ENCODE results near the gene EGFLAM. TPM values are rescaled to one million over a fixed set of nuclear protein-coding genes. Genes with fewer than 3 reads are reported as not detected.

EGFLAM gene
- total and polyA plus RNA-seq, 11 donors, result 4.7 to 19.4 (median 8.0) TPM

GRCh38 chr5:38292228-38292627 lies 33.9 kb downstream of the EGFLAM start:
- intact Hi-C loops (cut with DNase I), result no loop called here
- Histone ChIP-seq H3K4me3 (no peak overlapping the region), H3K9me3 (no peaks in the 10 kb centered on the region), H3K4me1 (no peaks in the 10 kb centered on the region), H3K36me3 (no peaks in the 10 kb centered on the region), H3K27ac (no peak overlapping the region), H3K27me3 (peaks cover 0 to 14% (median 0%) of the 10 kb centered on the region in 9 donors)
- TF ChIP-seq CTCF (IDR thresholded peaks at IDR 0.05), result no peak
- TF ChIP-seq POLR2A (IDR thresholded peaks at IDR 0.05), result no peak
- no peak for DNase-seq
- WGBS, 4 donors, result 78 to 86% (median 82%) methylated on average over 3 of the region's 3 CpGs
- ATAC-seq, result no peak

- WGBS, 4 donors, result 84 to 90% (median 88%) methylated on average over 2 of the region's 2 CpGs
- ATAC-seq, result no peak
- Histone ChIP-seq H3K27ac (no peak overlapping the region), H3K36me3 (no peaks in the 10 kb centered on the region), H3K9me3 (no peaks in the 10 kb centered on the region), H3K4me3 (no peak overlapping the region), H3K27me3 (peaks cover 0 to 18% (median 0%) of the 10 kb centered on the region in 9 donors), H3K4me1 (peaks cover 0 to 11% (median 0%) of the 10 kb centered on the region in 12 donors)
- no peak for TF ChIP-seq POLR2A (IDR thresholded peaks at IDR 0.05)
- TF ChIP-seq CTCF (IDR thresholded peaks at IDR 0.05), result no peak
- intact Hi-C loops (cut with DNase I), result no loop called here
- DNase-seq, result no peak
These were observed 37.4 kb downstream of the EGFLAM start for GRCh38 chr5:38295751-38296150.

- H3K4me1 ChIP-seq, result peaks cover 0 to 11% (median 0%) of the 10 kb centered on the region in 12 donors
- DNase-seq, result peak in 1 of 5 donors; percentile 10
- H3K36me3 ChIP-seq, result no peaks in the 10 kb centered on the region
- WGBS, 4 donors, result 17 to 19% (median 19%) methylated on average over 8 of the region's 8 CpGs
- ATAC-seq, result peak; percentile 18 to 62 (median 38)
- H3K9me3 ChIP-seq, result peaks cover 0 to 4% (median 0%) of the 10 kb centered on the region in 12 donors
- TF ChIP-seq POLR2A (IDR thresholded peaks at IDR 0.05) (no peak), CTCF (IDR thresholded peaks at IDR 0.05) (no peak)
- intact Hi-C loops (cut with DNase I), result no loop called here
- H3K4me3 ChIP-seq, result no peak overlapping the region
- peaks cover 0 to 18% (median 0%) of the 10 kb centered on the region in 9 donors for H3K27me3 ChIP-seq
- peak overlapping the region in 11 of 12 donors; percentile 3 to 69 (median 37) for H3K27ac ChIP-seq
These were observed 39.7 kb downstream of the EGFLAM start for GRCh38 chr5:38297830-38298608.

GRCh38 chr5:38299585-38299984 lies 41.2 kb downstream of the EGFLAM start:
- DNase-seq (no peak), ATAC-seq (no peak)
- Histone ChIP-seq H3K4me1 (peaks cover 0 to 11% (median 0%) of the 10 kb centered on the region in 12 donors), H3K36me3 (no peaks in the 10 kb centered on the region), H3K27ac (peak overlapping the region in 1 of 12 donors; percentile 37), H3K27me3 (peaks cover 0 to 10% (median 0%) of the 10 kb centered on the region in 9 donors), H3K4me3 (no peak overlapping the region), H3K9me3 (peaks cover 0 to 19% (median 3%) of the 10 kb centered on the region in 12 donors)
- WGBS, 4 donors, result 78 to 93% (median 83%) methylated on average over 1 of the region's 1 CpG
- intact Hi-C loops (cut with DNase I), result no loop called here
- TF ChIP-seq POLR2A (IDR thresholded peaks at IDR 0.05), result no peak
- no peak for TF ChIP-seq CTCF (IDR thresholded peaks at IDR 0.05)

All from heart left ventricle (tissue), 16 donors.